GM12878 (cell line): ENCODE results near the gene CLASP2. TPM values are rescaled to one million over a fixed set of nuclear protein-coding genes. Genes with fewer than 3 reads are reported as not detected.

Experiments used
- ATAC-seq: fragments of 200-7000 bp; cut with Tn5 transposase; 3 replicates; pipeline ENCODE4 v1.9.1; 2020; ENCODE audit warnings: mild to moderate bottlenecking, moderate library complexity
- BruUV-seq: library from RNA; stranded (reverse); fragments of 400-500 nt; replicated peaks from 2 replicates; lab custom pipeline; 2021; lab: Mats Ljungman, UMichigan
- CTCF ChIA-PET: fragments of 300-600 bp; sonication (Branson Sonifier 250); formaldehyde crosslinking; extraction: SDS; loops from one replicate; lab custom pipeline; 2021; ENCODE audit warnings: inconsistent platforms; lab: Yijun Ruan, JAX
- POLR2A ChIA-PET: fragments of 350-600 bp; formaldehyde crosslinking; extraction: SDS; loops from one replicate; lab custom pipeline; 2021; ENCODE audit warnings: inconsistent platforms; lab: Charles Lee
- RAD21 ChIA-PET: fragments of 300-600 bp; sonication (Branson Sonifier 250); formaldehyde crosslinking; loops from one replicate; lab custom pipeline; 2023; ENCODE audit warnings: antibody characterized with exemption; ENCODE audit not compliant: unreplicated experiment; lab: Charles Lee
- SMC1A ChIA-PET: fragments of 300-600 bp; sonication (Branson Sonifier 250); formaldehyde crosslinking; loops from one replicate; lab custom pipeline; 2023; ENCODE audit not compliant: unreplicated experiment, uncharacterized antibody; lab: Charles Lee
- DNase-seq: peaks from one replicate; pipeline ENCODE4 v3.0.0-alpha.2; 2011; ENCODE audit warnings: low read depth, low spot score
- FAIRE-seq: peaks from 3 replicates; lab custom pipeline; 2011; peaks lifted over from hg19 to GRCh38; lab: Jason Lieb, UNC
- H2AFZ ChIP-seq: 2 replicates; pipeline ENCODE4 v1.6.0; 2011; ENCODE audit warnings: low read depth, low read length, control low read depth; ENCODE audit not compliant: control insufficient read depth
- H3K27ac ChIP-seq: 2 replicates; pipeline ENCODE4 v1.5.1; 2011; ENCODE audit warnings: control low read depth; ENCODE audit not compliant: control insufficient read depth, insufficient read depth
- H3K27me3 ChIP-seq, 2 experiments: replicated peaks in 1 of 2; 2 replicates each; pipeline versions ENCODE4 v1.6.0 to v1.6.1; 2011; ENCODE audit warnings: low read length in 1 of 2; ENCODE audit not compliant: control insufficient read depth in 2 of 2, insufficient read depth in 2 of 2
- H3K36me3 ChIP-seq, 2 experiments: 2 replicates each; pipeline ENCODE4 v1.5.1; 2011; ENCODE audit warnings: low read length in 1 of 2; ENCODE audit not compliant: control insufficient read depth in 2 of 2, insufficient read depth in 2 of 2
- H3K4me1 ChIP-seq: 2 replicates; pipeline ENCODE4 v1.6.1; 2011; ENCODE audit warnings: mild to moderate bottlenecking, low read length, moderate library complexity, mixed read lengths; ENCODE audit not compliant: control insufficient read depth, insufficient read depth
- H3K4me2 ChIP-seq: 2 replicates; pipeline ENCODE4 v1.6.0; 2011; ENCODE audit warnings: control low read depth; ENCODE audit not compliant: control insufficient read depth, insufficient read depth
- H3K4me3 ChIP-seq: fragments of 200-600 bp; sonication (generic); 2 replicates; pipeline ENCODE4 v1.5.1; 2016
- H3K79me2 ChIP-seq: 2 replicates; pipeline ENCODE4 v1.6.0; 2011; ENCODE audit warnings: low read length; ENCODE audit not compliant: control insufficient read depth, insufficient read depth
- H3K9ac ChIP-seq: 2 replicates; pipeline ENCODE4 v1.8.0; 2011; ENCODE audit warnings: low read length, control low read depth, mixed read lengths; ENCODE audit not compliant: control insufficient read depth, insufficient read depth
- H3K9me3 ChIP-seq: replicated peaks from 3 replicates; pipeline ENCODE4 v1.5.1; 2011; ENCODE audit warnings: mild to moderate bottlenecking, low read length; ENCODE audit not compliant: control insufficient read depth, insufficient read depth
- H4K20me1 ChIP-seq: 2 replicates; pipeline ENCODE4 v1.6.0; 2011; ENCODE audit not compliant: control insufficient read depth, insufficient read depth
- CBX3 ChIP-seq: fragments of 200-600 bp; sonication (generic); IDR thresholded peaks from 2 replicates; pipeline ENCODE4 v1.6.1; 2016; ENCODE audit warnings: low read depth, borderline replicate concordance
- DPF2 ChIP-seq: fragments of 450-650 bp; IDR thresholded peaks from 2 replicates; pipeline ENCODE4 v1.6.1; 2017; ENCODE audit warnings: mild to moderate bottlenecking
- HDGF ChIP-seq: fragments of 450-650 bp; IDR thresholded peaks from 2 replicates; pipeline ENCODE4 v1.6.1; 2016; ENCODE audit warnings: antibody characterized with exemption
- NFYB ChIP-seq: IDR thresholded peaks from 2 replicates; pipeline ENCODE4 v1.6.1; 2011; ENCODE audit warnings: low read depth, mild to moderate bottlenecking, low read length, improper control_type of control experiment, moderate library complexity; ENCODE audit not compliant: insufficient read depth
- NR2C1 ChIP-seq: fragments of 450-650 bp; IDR thresholded peaks from 2 replicates; pipeline ENCODE4 v1.6.1; 2017; ENCODE audit warnings: antibody characterized with exemption, mild to moderate bottlenecking, moderate library complexity
- RBBP5 ChIP-seq: fragments of 200-600 bp; sonication (generic); conservative IDR thresholded peaks from 2 replicates; pipeline ENCODE4 v1.6.1; 2016
- RELB ChIP-seq: fragments of 450-650 bp; IDR thresholded peaks from 2 replicates; pipeline ENCODE4 v1.6.1; 2017; ENCODE audit warnings: low read depth, mild to moderate bottlenecking, moderate library complexity
- SUZ12 ChIP-seq: fragments of 200-600 bp; sonication (generic); IDR thresholded peaks from one replicate; pipeline ENCODE4 v1.6.1; 2018; ENCODE audit warnings: antibody characterized with exemption, mild to moderate bottlenecking; ENCODE audit not compliant: unreplicated experiment
- WRNIP1 ChIP-seq: IDR thresholded peaks from 2 replicates; pipeline ENCODE4 v1.6.1; 2011; ENCODE audit warnings: low read depth, low read length, improper control_type of control experiment, borderline replicate concordance
- in situ Hi-C: fragments of 300-500 bp; cut with MboI; formaldehyde crosslinking; loops from 9 replicates; pipeline ENCODE4 v1.14.3; 2018; ENCODE audit warnings: mixed read lengths
- intact Hi-C: fragments of 100-400 bp; cut with micrococcal nuclease; formaldehyde crosslinking; loops from one replicate; pipeline ENCODE4 v1.14.2; 2022; ENCODE audit not compliant: unreplicated experiment
- polyA plus RNA-seq, 11 experiments: library from polyadenylated mRNA; depleted of rRNA in 4 of 11; unstranded in 6 of 11; stranded (reverse) in 5 of 11; fragments of >200 nt; fragmentation: Nextera tagmentation in 4 of 11; fragmentation: Illumina TruSeq in 1 of 11; extraction: Ambion mirVana in 4 of 11; extraction: Trizol in 1 of 11; gene quantifications; 1 replicate in 1 of 11; 2 replicates in 10 of 11; pipeline versions ENCODE4 v1.2.1 to v1.2.3, GENCODE V29; 2011 to 2016; ENCODE audit warnings: inconsistent platforms in 2 of 11, missing spikeins in 2 of 11, low read depth in 1 of 11
- total RNA-seq, 4 experiments: library from RNA; depleted of rRNA in 3 of 4; stranded (reverse); fragments of >200 nt in 3 of 4; fragmentation: Illumina TruSeq in 1 of 4; extraction: Trizol in 1 of 4; gene quantifications; 2 replicates each; pipeline versions ENCODE4 v1.2.1 to v1.2.3, GENCODE V29; 2013 to 2021
- TF ChIP-seq, protein P1 (sequence below): fragments of 450-650 bp; IDR thresholded peaks from 2 replicates; pipeline ENCODE4 v1.6.1; 2018; ENCODE audit warnings: mild to moderate bottlenecking, low read depth, moderate library complexity; ENCODE audit not compliant: partially characterized antibody
- TF ChIP-seq, protein P2 (sequence below): fragments of 450-650 bp; IDR thresholded peaks from 2 replicates; pipeline ENCODE4 v1.6.1; 2017; ENCODE audit warnings: mild to moderate bottlenecking, moderate library complexity

Gene CLASP2
- total and polyA plus RNA-seq, 10 of the 15 experiments (the other 5 are each of a cell fraction or from before 2014, with no cell fraction given) = 4.0 to 38.3 (median 26.8) TPM

- peaks cover 4% of the 10 kb centered on the region; the same call in 1 of the 2 replicates for H3K4me1 ChIP-seq
- POLR2A ChIA-PET = no interaction called here
- in situ Hi-C loops = no loop called here
Measured at GRCh38 chr3:33663042-33663441, 55.0 kb downstream of the CLASP2 start.

More at GRCh38 chr3:33663042-33663441, 55.0 kb downstream of the CLASP2 start:
- FAIRE-seq (no peak), ATAC-seq (no peak), DNase-seq (no peak)
- no peak overlapping the region for H3K4me2 ChIP-seq
- TF ChIP-seq CBX3 = no peak
- no peak for TF ChIP-seq RBBP5
- no peak for TF ChIP-seq WRNIP1
- TF ChIP-seq SUZ12 = no peak
- TF ChIP-seq, protein P1, sequence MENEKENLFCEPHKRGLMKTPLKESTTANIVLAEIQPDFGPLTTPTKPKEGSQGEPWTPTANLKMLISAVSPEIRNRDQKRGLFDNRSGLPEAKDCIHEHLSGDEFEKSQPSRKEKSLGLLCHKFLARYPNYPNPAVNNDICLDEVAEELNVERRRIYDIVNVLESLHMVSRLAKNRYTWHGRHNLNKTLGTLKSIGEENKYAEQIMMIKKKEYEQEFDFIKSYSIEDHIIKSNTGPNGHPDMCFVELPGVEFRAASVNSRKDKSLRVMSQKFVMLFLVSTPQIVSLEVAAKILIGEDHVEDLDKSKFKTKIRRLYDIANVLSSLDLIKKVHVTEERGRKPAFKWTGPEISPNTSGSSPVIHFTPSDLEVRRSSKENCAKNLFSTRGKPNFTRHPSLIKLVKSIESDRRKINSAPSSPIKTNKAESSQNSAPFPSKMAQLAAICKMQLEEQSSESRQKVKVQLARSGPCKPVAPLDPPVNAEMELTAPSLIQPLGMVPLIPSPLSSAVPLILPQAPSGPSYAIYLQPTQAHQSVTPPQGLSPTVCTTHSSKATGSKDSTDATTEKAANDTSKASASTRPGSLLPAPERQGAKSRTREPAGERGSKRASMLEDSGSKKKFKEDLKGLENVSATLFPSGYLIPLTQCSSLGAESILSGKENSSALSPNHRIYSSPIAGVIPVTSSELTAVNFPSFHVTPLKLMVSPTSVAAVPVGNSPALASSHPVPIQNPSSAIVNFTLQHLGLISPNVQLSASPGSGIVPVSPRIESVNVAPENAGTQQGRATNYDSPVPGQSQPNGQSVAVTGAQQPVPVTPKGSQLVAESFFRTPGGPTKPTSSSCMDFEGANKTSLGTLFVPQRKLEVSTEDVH = no peak
- no peak for TF ChIP-seq HDGF
- no peak for TF ChIP-seq NFYB
- no peak for TF ChIP-seq RELB
- TF ChIP-seq NR2C1 = no peak
- TF ChIP-seq DPF2 = no peak
- TF ChIP-seq, protein P2, sequence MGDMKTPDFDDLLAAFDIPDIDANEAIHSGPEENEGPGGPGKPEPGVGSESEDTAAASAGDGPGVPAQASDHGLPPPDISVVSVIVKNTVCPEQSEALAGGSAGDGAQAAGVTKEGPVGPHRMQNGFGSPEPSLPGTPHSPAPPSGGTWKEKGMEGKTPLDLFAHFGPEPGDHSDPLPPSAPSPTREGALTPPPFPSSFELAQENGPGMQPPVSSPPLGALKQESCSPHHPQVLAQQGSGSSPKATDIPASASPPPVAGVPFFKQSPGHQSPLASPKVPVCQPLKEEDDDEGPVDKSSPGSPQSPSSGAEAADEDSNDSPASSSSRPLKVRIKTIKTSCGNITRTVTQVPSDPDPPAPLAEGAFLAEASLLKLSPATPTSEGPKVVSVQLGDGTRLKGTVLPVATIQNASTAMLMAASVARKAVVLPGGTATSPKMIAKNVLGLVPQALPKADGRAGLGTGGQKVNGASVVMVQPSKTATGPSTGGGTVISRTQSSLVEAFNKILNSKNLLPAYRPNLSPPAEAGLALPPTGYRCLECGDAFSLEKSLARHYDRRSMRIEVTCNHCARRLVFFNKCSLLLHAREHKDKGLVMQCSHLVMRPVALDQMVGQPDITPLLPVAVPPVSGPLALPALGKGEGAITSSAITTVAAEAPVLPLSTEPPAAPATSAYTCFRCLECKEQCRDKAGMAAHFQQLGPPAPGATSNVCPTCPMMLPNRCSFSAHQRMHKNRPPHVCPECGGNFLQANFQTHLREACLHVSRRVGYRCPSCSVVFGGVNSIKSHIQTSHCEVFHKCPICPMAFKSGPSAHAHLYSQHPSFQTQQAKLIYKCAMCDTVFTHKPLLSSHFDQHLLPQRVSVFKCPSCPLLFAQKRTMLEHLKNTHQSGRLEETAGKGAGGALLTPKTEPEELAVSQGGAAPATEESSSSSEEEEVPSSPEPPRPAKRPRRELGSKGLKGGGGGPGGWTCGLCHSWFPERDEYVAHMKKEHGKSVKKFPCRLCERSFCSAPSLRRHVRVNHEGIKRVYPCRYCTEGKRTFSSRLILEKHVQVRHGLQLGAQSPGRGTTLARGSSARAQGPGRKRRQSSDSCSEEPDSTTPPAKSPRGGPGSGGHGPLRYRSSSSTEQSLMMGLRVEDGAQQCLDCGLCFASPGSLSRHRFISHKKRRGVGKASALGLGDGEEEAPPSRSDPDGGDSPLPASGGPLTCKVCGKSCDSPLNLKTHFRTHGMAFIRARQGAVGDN = no peak
- intact Hi-C loops = no loop called here
- H3K36me3 ChIP-seq = no peaks in the 10 kb centered on the region; a peak in 1 of 4 replicates
- no peak overlapping the region for H3K9ac ChIP-seq
- H4K20me1 ChIP-seq = no peaks in the 10 kb centered on the region
- RAD21 ChIA-PET = no interaction called here
- H3K79me2 ChIP-seq = no peaks in the 10 kb centered on the region; the same call in none of the 2 replicates
- no peak overlapping the region for H3K4me3 ChIP-seq
- H3K27me3 ChIP-seq = no peaks in the 10 kb centered on the region
- CTCF ChIA-PET = no interaction called here
- H3K9me3 ChIP-seq = no peaks in the 10 kb centered on the region
- SMC1A ChIA-PET = interaction anchor here (1.4 kb wide), 1 partner anchor 41 kb away, joined by 4 read pairs; no protein-coding TSS in a partner anchor
- H2AFZ ChIP-seq = no peak overlapping the region
- no peak overlapping the region for H3K27ac ChIP-seq
- BruUV-seq = no TSS peak
